ENCODE measurements around the gene TMEM164.

The TMEM164 gene

GRCh38 chrX:110167952-110168451 is 165.1 kb downstream of the TMEM164 start:
- DNase-seq (ENCODE audit: low read depth in 3 of 3) = peak; percentile 4 to 33 (median 5)

- DNase-seq (ENCODE audit: low read depth in 3 of 3) = no peak
Measured at GRCh38 chrX:110168585-110168984, 165.7 kb downstream of the TMEM164 start.

- no peak for DNase-seq (ENCODE audit: low read depth in 3 of 3)
Measured at GRCh38 chrX:110170029-110170428, 167.1 kb downstream of the TMEM164 start.

GRCh38 chrX:110171442-110171841 is 168.5 kb downstream of the TMEM164 start:
- DNase-seq (ENCODE audit: low read depth in 3 of 3) = no peak

- no peak for DNase-seq (ENCODE audit: low read depth in 3 of 3)
Measured at GRCh38 chrX:110172215-110172614, 169.3 kb downstream of the TMEM164 start.

- no peak for DNase-seq (ENCODE audit: low read depth in 3 of 3)
Measured at GRCh38 chrX:110173192-110174175, 170.6 kb downstream of the TMEM164 start.

- DNase-seq (ENCODE audit: low read depth in 3 of 3) = no peak
Measured at GRCh38 chrX:110175146-110175545, 172.2 kb downstream of the TMEM164 start.

- no peak for DNase-seq (ENCODE audit: low read depth in 3 of 3)
Measured at GRCh38 chrX:110175696-110176095, 172.8 kb downstream of the TMEM164 start.

- DNase-seq (ENCODE audit: low read depth in 3 of 3) = no peak
Measured at GRCh38 chrX:110178179-110178865, 175.4 kb downstream of the TMEM164 start.

GRCh38 chrX:110180176-110180927 is 177.4 kb downstream of the TMEM164 start:
- DNase-seq (ENCODE audit: low read depth in 3 of 3) = no peak

- DNase-seq (ENCODE audit: low read depth in 3 of 3) = no peak
Measured at GRCh38 chrX:110180928-110181310, 178.0 kb downstream of the TMEM164 start.

GRCh38 chrX:110181459-110182137 is 178.7 kb downstream of the TMEM164 start:
- no peak for DNase-seq (ENCODE audit: low read depth in 3 of 3)

- DNase-seq (ENCODE audit: low read depth in 3 of 3) = no peak
Measured at GRCh38 chrX:110182362-110182761, 179.4 kb downstream of the TMEM164 start.

- no peak for DNase-seq (ENCODE audit: low read depth in 3 of 3)
Measured at GRCh38 chrX:110182865-110183264, 180.0 kb downstream of the TMEM164 start.

GRCh38 chrX:110183314-110183713 is 180.4 kb downstream of the TMEM164 start:
- DNase-seq (ENCODE audit: low read depth in 3 of 3) = no peak

- no peak for DNase-seq (ENCODE audit: low read depth in 3 of 3)
Measured at GRCh38 chrX:110188701-110189558, 186.0 kb downstream of the TMEM164 start.

- no peak for DNase-seq (ENCODE audit: low read depth in 3 of 3)
Measured at GRCh38 chrX:110192516-110192915, 189.6 kb downstream of the TMEM164 start.

- no peak for DNase-seq (ENCODE audit: low read depth in 3 of 3)
Measured at GRCh38 chrX:110194977-110195376, 192.1 kb downstream of the TMEM164 start.

- DNase-seq (ENCODE audit: low read depth in 3 of 3) = no peak
Measured at GRCh38 chrX:110201799-110202198, 198.9 kb downstream of the TMEM164 start.

GRCh38 chrX:110204986-110205385 is 202.1 kb downstream of the TMEM164 start:
- DNase-seq (ENCODE audit: low read depth in 3 of 3) = no peak
